SK-N-SH (cell line): ENCODE data around the gene SERPINE2. TPM values are rescaled to one million over a fixed set of nuclear protein-coding genes. Genes with fewer than 3 reads are reported as not detected.

Experiments used
- CTCF ChIA-PET: fragments of 300-600, 350-600 bp; formaldehyde crosslinking; extraction: SDS; loops from one replicate; lab custom pipeline; 2021; lab: Yijun Ruan, JAX
- POLR2A ChIA-PET: fragments of 350-600 bp; sonication (Branson Sonifier 250); formaldehyde crosslinking; extraction: SDS; loops from one replicate; lab custom pipeline; 2020; ENCODE audit warnings: antibody characterized with exemption, inconsistent platforms; lab: Yijun Ruan, JAX
- DNase-seq: peaks from one replicate; pipeline ENCODE4 v3.0.0; 2012
- H2AFZ ChIP-seq: fragments of 200-600 bp; sonication (generic); 2 replicates; pipeline ENCODE4 v1.8.1; 2016; ENCODE audit warnings: antibody characterized with exemption, mild to moderate bottlenecking, low read depth
- H3F3A ChIP-seq: fragments of 200-600 bp; sonication (generic); replicated peaks from 2 replicates; pipeline ENCODE3; 2016; ENCODE audit warnings: antibody characterized with exemption, mild to moderate bottlenecking; ENCODE audit not compliant: insufficient read depth
- H3K27ac ChIP-seq, 2 experiments: fragments of 200-500 bp in 1 of 2; fragments of 200-600 bp in 1 of 2; sonication (Bioruptor generic) in 1 of 2; sonication (generic), shearing (Covaris generic) in 1 of 2; 2 replicates each; pipeline versions ENCODE4 v1.5.1 to v1.6.1; 2014 to 2016; ENCODE audit warnings: low read depth in 2 of 2, inconsistent platforms in 1 of 2, low read length in 1 of 2, mild to moderate bottlenecking in 1 of 2, mixed read lengths in 1 of 2
- H3K27me3 ChIP-seq: fragments of 200-600 bp; sonication (generic), shearing (Covaris generic); 2 replicates; pipeline ENCODE4 v1.6.1; 2016; ENCODE audit warnings: mixed run types; ENCODE audit not compliant: insufficient read depth
- H3K36me3 ChIP-seq, 2 experiments: fragments of 200-500 bp in 1 of 2; fragments of 200-600 bp in 1 of 2; sonication (Bioruptor generic) in 1 of 2; sonication (generic) in 1 of 2; replicated peaks in 1 of 2; 2 replicates each; pipeline versions ENCODE3 to v1.5.1; 2014 to 2016; ENCODE audit warnings: low read length in 1 of 2, mild to moderate bottlenecking in 1 of 2; ENCODE audit not compliant: insufficient read depth in 2 of 2, control insufficient read depth in 1 of 2
- H3K4me1 ChIP-seq, 2 experiments: fragments of 200-500 bp in 1 of 2; fragments of 200-600 bp in 1 of 2; sonication (Bioruptor generic) in 1 of 2; sonication (generic), shearing (Covaris generic) in 1 of 2; 2 replicates each; pipeline versions ENCODE4 v1.5.1 to v1.6.1; 2014 to 2016; ENCODE audit warnings: low read depth in 1 of 2, low read length in 1 of 2, mixed run types in 1 of 2; ENCODE audit not compliant: insufficient read depth in 2 of 2, control insufficient read depth in 1 of 2
- H3K4me2 ChIP-seq: fragments of 200-600 bp; sonication (generic), shearing (Covaris generic); 2 replicates; pipeline ENCODE4 v1.6.1; 2017; ENCODE audit warnings: mixed run types
- H3K4me3 ChIP-seq, 2 experiments: fragments of 200-500 bp in 1 of 2; fragments of 200-600 bp in 1 of 2; sonication (Bioruptor generic) in 1 of 2; sonication (generic), shearing (Covaris generic) in 1 of 2; 2 replicates each; pipeline versions ENCODE4 v1.5.1 to v1.8.1; 2014 to 2016; ENCODE audit warnings: low read depth in 2 of 2, inconsistent platforms in 1 of 2, low read length in 1 of 2, mild to moderate bottlenecking in 1 of 2, mixed read lengths in 1 of 2, moderate library complexity in 1 of 2
- H3K79me2 ChIP-seq: fragments of 200-600 bp; sonication (generic); 2 replicates; pipeline ENCODE4 v1.8.1; 2017; ENCODE audit warnings: mild to moderate bottlenecking; ENCODE audit not compliant: insufficient read depth
- H3K9ac ChIP-seq: fragments of 200-600 bp; sonication (generic); 2 replicates; pipeline ENCODE4 v1.6.1; 2017; ENCODE audit warnings: mixed run types
- H3K9me2 ChIP-seq: fragments of 200-600 bp; sonication (generic); 2 replicates; pipeline ENCODE4 v1.6.1; 2017; ENCODE audit warnings: mixed run types
- H3K9me3 ChIP-seq: fragments of 200-600 bp; sonication (generic); 2 replicates; pipeline ENCODE4 v1.6.1; 2017; ENCODE audit warnings: mixed run types, mild to moderate bottlenecking, moderate library complexity
- H4K20me1 ChIP-seq: fragments of 200-600 bp; sonication (generic); 2 replicates; pipeline ENCODE4 v1.6.1; 2017; ENCODE audit warnings: mild to moderate bottlenecking, mixed run types; ENCODE audit not compliant: insufficient read depth
- FOXJ3 ChIP-seq: sonication (generic); formaldehyde crosslinking; IDR thresholded peaks from 2 replicates; pipeline ENCODE4 v1.5.1; 2020; ENCODE audit warnings: mild to moderate bottlenecking, missing genetic modification reagents
- FOXM1 ChIP-seq: IDR thresholded peaks from 2 replicates; pipeline ENCODE4 v1.4.0; 2012; ENCODE audit warnings: low read depth, mild to moderate bottlenecking
- MXI1 ChIP-seq: IDR thresholded peaks from 2 replicates; pipeline ENCODE4 v1.6.1; 2012; ENCODE audit warnings: mild to moderate bottlenecking, low read depth, low read length, improper control_type of control experiment
- POLR2AphosphoS5 ChIP-seq: IDR thresholded peaks from 2 replicates; pipeline ENCODE4 v1.6.1; 2012; ENCODE audit warnings: low read depth, low read length
- RAD21 ChIP-seq: IDR thresholded peaks from 2 replicates; pipeline ENCODE4 v1.6.1; 2012; ENCODE audit warnings: mild to moderate bottlenecking, low read length
- RCOR1 ChIP-seq: fragments of 150-350 bp; IDR thresholded peaks from 2 replicates; pipeline ENCODE4 v1.6.1; 2017; ENCODE audit warnings: antibody characterized with exemption, low read length
- RFX5 ChIP-seq: IDR thresholded peaks from 2 replicates; pipeline ENCODE4 v1.6.1; 2012; ENCODE audit warnings: mild to moderate bottlenecking, improper control_type of control experiment, low read length
- RXRA ChIP-seq: IDR thresholded peaks from 2 replicates; pipeline ENCODE4 v1.4.0; 2012; ENCODE audit warnings: low read depth, mild to moderate bottlenecking, borderline replicate concordance
- TAF1 ChIP-seq: IDR thresholded peaks from 2 replicates; pipeline ENCODE4 v1.6.1; 2012; ENCODE audit warnings: low read depth, mild to moderate bottlenecking, low read length, moderate library complexity, borderline replicate concordance
- TEAD4 ChIP-seq: IDR thresholded peaks from 2 replicates; pipeline ENCODE4 v1.4.0; 2012; ENCODE audit warnings: mild to moderate bottlenecking, borderline replicate concordance; ENCODE audit not compliant: insufficient read depth
- YY1 ChIP-seq: IDR thresholded peaks from 2 replicates; pipeline ENCODE4 v1.4.0; 2012; ENCODE audit warnings: low read depth, mild to moderate bottlenecking
- WGBS: methylation state at CpG from one replicate; pipeline ENCODE4 v1.1.6; 2017; ENCODE audit warnings: low lambda C conversion rate; 5-methylcytosine and 5-hydroxymethylcytosine counted together
- polyA plus RNA-seq, 3 experiments: library from polyadenylated mRNA; depleted of rRNA; stranded (reverse); fragments of >200 nt; gene quantifications; 2 replicates each; pipeline ENCODE4 v1.2.3, GENCODE V29; 2012

Gene SERPINE2
- polyA plus RNA-seq, 1 of the 3 experiments (the other 2 are of a cell fraction), result 249 TPM

GRCh38 chr2:224062481-224063297 lies 23.6 kb upstream of the SERPINE2 start:
- H3K4me2 ChIP-seq, result no peak overlapping the region
- H3K27me3 ChIP-seq, result no peaks in the 10 kb centered on the region
- H3K9me3 ChIP-seq, result no peaks in the 10 kb centered on the region
- ChIA-PET CTCF (interaction anchor here (0.6 to 3.3 kb wide), 10 partner anchors 14 to 965 kb away, joined by 3 to 17 read pairs (median 3); no protein-coding TSS in a partner anchor), POLR2A (no interaction called here)
- H3K36me3 ChIP-seq, result no peaks in the 10 kb centered on the region
- no peak overlapping the region for H3K4me3 ChIP-seq
- H3K79me2 ChIP-seq, result no peaks in the 10 kb centered on the region
- TF ChIP-seq YY1 (no peak), TEAD4 (no peak), TAF1 (no peak), RXRA (no peak), RCOR1 (no peak), FOXJ3 (CRISPR knock-in tag) (no peak), RAD21 (peak; percentile 34; the same call in 1 of the 2 replicates), FOXM1 (no peak)
- H2AFZ ChIP-seq, result no peak overlapping the region
- H3K4me1 ChIP-seq, result no peaks in the 10 kb centered on the region; a peak in 1 of 4 replicates
- no peak overlapping the region for H3K9ac ChIP-seq
- DNase-seq, result no peak
- H3K9me2 ChIP-seq, result no peaks in the 10 kb centered on the region
- no peaks in the 10 kb centered on the region for H4K20me1 ChIP-seq
- no peak overlapping the region for H3K27ac ChIP-seq
- no peaks in the 10 kb centered on the region for H3F3A ChIP-seq
- WGBS, result 67% methylated on average over 5 of the region's 5 CpGs

GRCh38 chr2:224060783-224061482 lies 21.8 kb upstream of the SERPINE2 start:
- ChIA-PET POLR2A (no interaction called here), CTCF (interaction anchor here (3.3 kb wide), 1 partner anchor 67 kb away, joined by 17 read pairs; no protein-coding TSS in a partner anchor)
- WGBS, result 70% methylated on average over 2 of the region's 2 CpGs
- H3K79me2 ChIP-seq, result no peaks in the 10 kb centered on the region
- H4K20me1 ChIP-seq, result no peaks in the 10 kb centered on the region
- H3K9me3 ChIP-seq, result no peaks in the 10 kb centered on the region
- no peak for DNase-seq
- no peak overlapping the region for H3K27ac ChIP-seq
- no peak overlapping the region for H3K9ac ChIP-seq
- H3K4me1 ChIP-seq, result no peaks in the 10 kb centered on the region; a peak in 1 of 4 replicates
- H3K9me2 ChIP-seq, result no peaks in the 10 kb centered on the region
- TF ChIP-seq MXI1, result no peak
- TF ChIP-seq POLR2AphosphoS5, result no peak
- TF ChIP-seq RFX5, result no peak
- H3K27me3 ChIP-seq, result no peaks in the 10 kb centered on the region
- H2AFZ ChIP-seq, result no peak overlapping the region
- no peaks in the 10 kb centered on the region for H3K36me3 ChIP-seq
- H3F3A ChIP-seq, result no peaks in the 10 kb centered on the region
- H3K4me3 ChIP-seq, result no peak overlapping the region
- H3K4me2 ChIP-seq, result no peak overlapping the region
